Endothelial cell of umbilical vein (primary cell): Measurements from ENCODE around the gene RSPO3. TPM values are rescaled to one million over a fixed set of nuclear protein-coding genes. Genes with fewer than 3 reads are reported as not detected.

Source experiments
- BruUV-seq: library from RNA; stranded (reverse); fragments of 400-500 nt; replicated peaks from 2 replicates; lab custom pipeline; 2021; lab: Mats Ljungman, UMichigan
- CTCF ChIA-PET: fragments of 300-600, 350-600 bp; sonication (Branson Sonifier 250); formaldehyde crosslinking; loops from one replicate; lab custom pipeline; 2021; ENCODE audit warnings: antibody characterized with exemption, inconsistent platforms; lab: Charles Lee
- POLR2A ChIA-PET: fragments of 300-600, 350-600 bp; sonication (Branson Sonifier 250); formaldehyde crosslinking; loops from one replicate; lab custom pipeline; 2021; ENCODE audit warnings: antibody characterized with exemption, inconsistent platforms; lab: Charles Lee
- DNase-seq: peaks from one replicate; pipeline ENCODE4 v3.0.0-alpha.2; 2011; ENCODE audit warnings: low read depth, low spot score
- FAIRE-seq: peaks from 2 replicates; lab custom pipeline; 2011; peaks lifted over from hg19 to GRCh38; lab: Jason Lieb, UNC
- H2AFZ ChIP-seq: 2 replicates; pipeline ENCODE4 v1.6.0; 2012; ENCODE audit warnings: low read depth, low read length, control low read depth, inconsistent platforms
- H3K27ac ChIP-seq: 2 replicates; pipeline ENCODE4 v1.5.1; 2011; ENCODE audit warnings: low read depth, mild to moderate bottlenecking, control low read depth, low read length, moderate library complexity; ENCODE audit not compliant: insufficient read depth
- H3K27me3 ChIP-seq, 2 experiments: 2 replicates each; pipeline versions ENCODE4 v1.6.0 to v1.6.1; 2011; ENCODE audit warnings: low read length in 2 of 2, mixed read lengths in 1 of 2; ENCODE audit not compliant: control insufficient read depth in 2 of 2, insufficient read depth in 2 of 2
- H3K36me3 ChIP-seq, 2 experiments: 2 replicates in 1 of 2; 3 replicates in 1 of 2; pipeline ENCODE4 v1.5.1; 2011; ENCODE audit warnings: low read length in 2 of 2, mild to moderate bottlenecking in 1 of 2, moderate library complexity in 1 of 2; ENCODE audit not compliant: control insufficient read depth in 2 of 2, insufficient read depth in 2 of 2; ENCODE audit errors: extremely low read depth in 1 of 2
- H3K4me1 ChIP-seq: 3 replicates; pipeline ENCODE4 v1.5.1; 2011; ENCODE audit warnings: mild to moderate bottlenecking, low read length; ENCODE audit not compliant: control insufficient read depth, insufficient read depth; ENCODE audit errors: extremely low read depth
- H3K4me2 ChIP-seq: 2 replicates; pipeline ENCODE4 v1.6.1; 2011; ENCODE audit warnings: low read length, control low read depth, mixed read lengths; ENCODE audit not compliant: insufficient read depth
- H3K4me3 ChIP-seq, 3 experiments: fragments of 200-600 bp in 1 of 3; sonication (generic), shearing (Covaris generic) in 1 of 3; replicated peaks in 1 of 3; 2 replicates each; pipeline ENCODE4 v1.5.1; 2011 to 2016; ENCODE audit warnings: control low read depth in 3 of 3, low read length in 3 of 3, mild to moderate bottlenecking in 2 of 3, inconsistent platforms in 1 of 3, low read depth in 1 of 3, moderate library complexity in 1 of 3; ENCODE audit not compliant: insufficient read depth in 1 of 3
- H3K79me2 ChIP-seq: 2 replicates; pipeline ENCODE4 v1.6.0; 2012; ENCODE audit warnings: low read length, inconsistent platforms; ENCODE audit not compliant: control insufficient read depth, insufficient read depth
- H3K9ac ChIP-seq: replicated peaks from 2 replicates; pipeline ENCODE3; 2011; ENCODE audit warnings: low read length, control low read depth; ENCODE audit not compliant: insufficient read depth; ENCODE audit errors: extremely low read depth
- H3K9me1 ChIP-seq: replicated peaks from 3 replicates; pipeline ENCODE4 v1.6.0; 2011; ENCODE audit warnings: mild to moderate bottlenecking, low read length; ENCODE audit not compliant: control insufficient read depth, insufficient read depth; ENCODE audit errors: extremely low read depth
- H3K9me3 ChIP-seq: replicated peaks from 2 replicates; pipeline ENCODE4 v1.5.1; 2012; ENCODE audit warnings: low read length, inconsistent platforms; ENCODE audit not compliant: control insufficient read depth, insufficient read depth
- H4K20me1 ChIP-seq: replicated peaks from 2 replicates; pipeline ENCODE3; 2011; ENCODE audit warnings: mild to moderate bottlenecking, low read length; ENCODE audit not compliant: control insufficient read depth, insufficient read depth; ENCODE audit errors: extremely low read depth
- CTCF ChIP-seq, 2 donors: IDR thresholded peaks; 1 replicate in 1 of 2; 2 replicates in 1 of 2; pipeline ENCODE4 v1.5.1; 2011; ENCODE audit warnings: low read length in 2 of 2, mild to moderate bottlenecking in 2 of 2, moderate library complexity in 2 of 2, control low read depth in 1 of 2, inconsistent platforms in 1 of 2, low read depth in 1 of 2; ENCODE audit not compliant: insufficient read depth in 1 of 2; ENCODE audit errors: extremely low read depth in 1 of 2
- EZH2 ChIP-seq: IDR thresholded peaks from 2 replicates; pipeline ENCODE4 v1.6.1; 2012; ENCODE audit warnings: borderline replicate concordance, low read depth, mild to moderate bottlenecking, moderate library complexity, low read length, inconsistent platforms; ENCODE audit not compliant: severe bottlenecking
- FOS ChIP-seq: IDR thresholded peaks from 2 replicates; pipeline ENCODE4 v1.6.1; 2011; ENCODE audit warnings: mild to moderate bottlenecking, low read length, moderate library complexity, borderline replicate concordance; ENCODE audit not compliant: insufficient read depth
- GATA2 ChIP-seq: IDR thresholded peaks from 2 replicates; pipeline ENCODE4 v1.7.0; 2011; ENCODE audit warnings: low read depth, mild to moderate bottlenecking, moderate library complexity, mixed read lengths, low read length; ENCODE audit not compliant: insufficient read length, insufficient read depth
- JUN ChIP-seq: IDR thresholded peaks from 2 replicates; pipeline ENCODE4 v1.6.1; 2011; ENCODE audit warnings: borderline replicate concordance, low read depth; ENCODE audit not compliant: insufficient read length, insufficient read depth
- MAX ChIP-seq: IDR thresholded peaks from 2 replicates; pipeline ENCODE4 v1.6.1; 2011; ENCODE audit not compliant: insufficient read depth, insufficient read length
- MYC ChIP-seq: IDR thresholded peaks from one replicate; pipeline ENCODE4 v1.6.1; 2011; ENCODE audit warnings: mild to moderate bottlenecking, low read depth, low read length
- POLR2A ChIP-seq: IDR thresholded peaks from 2 replicates; pipeline ENCODE4 v1.6.1; 2012; ENCODE audit warnings: low read depth, mild to moderate bottlenecking, control low read depth, low read length
- POLR2AphosphoS5 ChIP-seq: IDR thresholded peaks from 2 replicates; pipeline ENCODE4 v1.6.1; 2012; ENCODE audit warnings: low read depth, mild to moderate bottlenecking, control low read depth, low read length, moderate library complexity; ENCODE audit not compliant: insufficient read depth
- dilution Hi-C: fragments of 300-500 bp; cut with MboI; formaldehyde crosslinking; loops from one replicate; pipeline ENCODE4 v1.15.0; 2019; ENCODE audit warnings: low sequenced_read_pairs; ENCODE audit not compliant: extremely low pct_ligation_motif_present
- intact Hi-C: fragments of 100-400 bp; cut with micrococcal nuclease; formaldehyde crosslinking; loops from one replicate; pipeline ENCODE4 v1.10.0; 2022
- polyA plus RNA-seq, 4 experiments: library from polyadenylated mRNA; depleted of rRNA in 3 of 4; stranded (reverse) in 3 of 4; unstranded in 1 of 4; fragments of >200 nt; gene quantifications; 2 replicates each; pipeline versions ENCODE4 v1.2.1 to v1.2.3, GENCODE V29; 2011 to 2012; ENCODE audit warnings: missing spikeins in 1 of 4
- total RNA-seq: library from RNA; stranded (reverse); gene quantifications from 2 replicates; pipeline ENCODE4 v1.2.3, GENCODE V29; 2021

The RSPO3 gene
- total and polyA plus RNA-seq, 2 donors (not counting 3 experiments of a cell fraction or from before 2014, with no cell fraction given), result 1.8 to 11.1 TPM

- Histone ChIP-seq H3K9me1 (no peaks in the 10 kb centered on the region), H3K4me1 (peaks cover 16% of the 10 kb centered on the region), H3K4me3 (no peak overlapping the region), H4K20me1 (no peaks in the 10 kb centered on the region), H3K4me2 (no peak overlapping the region), H3K9ac (no peak overlapping the region), H3K9me3 (no peaks in the 10 kb centered on the region), H3K36me3 (no peaks in the 10 kb centered on the region), H3K27ac (no peak overlapping the region), H3K27me3 (no peaks in the 10 kb centered on the region), H3K79me2 (no peaks in the 10 kb centered on the region), H2AFZ (no peak overlapping the region)
- dilution Hi-C loops, result no loop called here
- intact Hi-C loops, result no loop called here
- FAIRE-seq (no peak), DNase-seq (no peak)
- POLR2A ChIA-PET, result no interaction called here
- TF ChIP-seq MAX, result no peak
- TF ChIP-seq MYC, result no peak
- no peak for TF ChIP-seq POLR2A
- no peak for TF ChIP-seq JUN
- TF ChIP-seq FOS, result no peak
- TF ChIP-seq EZH2, result no peak
- TF ChIP-seq CTCF (IDR thresholded peaks at IDR 0.05; ENCODE audit: extremely low read depth in 1 of 2, insufficient read depth in 1 of 2, low read depth in 1 of 2, low read length in 2 of 2), result no peak
- TF ChIP-seq POLR2AphosphoS5, result no peak
- no peak for TF ChIP-seq GATA2
- CTCF ChIA-PET, result interaction anchor here (1.6 kb wide), 1 partner anchor 43 kb away, joined by 4 read pairs; no protein-coding TSS in a partner anchor
- no TSS peak for BruUV-seq
Measured at GRCh38 chr6:127164565-127164964, 46.1 kb downstream of the RSPO3 start.
